HTR-8/SVneo (cell line): Measurements from ENCODE around the gene ISG20.
"Not testable (repeated sequence)": the region's sequence is repeated elsewhere in the genome, so short reads cannot be mapped to it uniquely, and the experiment has no call there.

Experiments used
- DNase-seq: peaks from one replicate; pipeline ENCODE4 v3.0.0; 2011; ENCODE audit warnings: low spot score, mixed read lengths; ENCODE audit not compliant: insufficient read length
- FAIRE-seq: peaks from 2 replicates; lab custom pipeline; 2011; peaks lifted over from hg19 to GRCh38; lab: Jason Lieb, UNC

The ISG20 gene

DNA sequence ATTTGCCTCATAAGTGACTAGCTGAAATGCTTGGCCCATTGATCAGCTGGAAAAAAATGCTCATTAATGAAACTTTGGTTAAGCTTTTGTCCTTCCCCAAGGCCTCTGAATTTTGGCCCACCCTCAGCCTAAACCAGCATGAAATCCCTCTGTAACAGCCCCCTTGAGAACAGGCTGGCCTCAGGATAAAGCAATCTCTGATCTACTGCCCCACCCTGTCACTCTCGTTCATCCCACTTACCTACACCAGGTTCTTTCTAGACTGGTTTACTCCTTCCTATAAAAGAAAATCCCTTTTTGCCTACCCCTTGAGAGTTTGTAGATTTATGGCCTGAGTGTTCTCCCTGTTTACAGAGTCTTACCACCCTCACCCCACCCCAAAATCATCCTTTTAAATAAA is 21.0 kb upstream of the ISG20 start:
- no peak for FAIRE-seq

GRCh38 chr15:88618686-88619085 is 20.1 kb upstream of the ISG20 start:
- FAIRE-seq = no peak

More for the DNA sequence above, 21.0 kb upstream of the ISG20 start:
- no peak for DNase-seq

GRCh38 chr15:88619796-88620195 is 19.0 kb upstream of the ISG20 start:
- no peak for FAIRE-seq
- DNase-seq = no peak

More at GRCh38 chr15:88618686-88619085, 20.1 kb upstream of the ISG20 start:
- DNase-seq = no peak

DNA sequence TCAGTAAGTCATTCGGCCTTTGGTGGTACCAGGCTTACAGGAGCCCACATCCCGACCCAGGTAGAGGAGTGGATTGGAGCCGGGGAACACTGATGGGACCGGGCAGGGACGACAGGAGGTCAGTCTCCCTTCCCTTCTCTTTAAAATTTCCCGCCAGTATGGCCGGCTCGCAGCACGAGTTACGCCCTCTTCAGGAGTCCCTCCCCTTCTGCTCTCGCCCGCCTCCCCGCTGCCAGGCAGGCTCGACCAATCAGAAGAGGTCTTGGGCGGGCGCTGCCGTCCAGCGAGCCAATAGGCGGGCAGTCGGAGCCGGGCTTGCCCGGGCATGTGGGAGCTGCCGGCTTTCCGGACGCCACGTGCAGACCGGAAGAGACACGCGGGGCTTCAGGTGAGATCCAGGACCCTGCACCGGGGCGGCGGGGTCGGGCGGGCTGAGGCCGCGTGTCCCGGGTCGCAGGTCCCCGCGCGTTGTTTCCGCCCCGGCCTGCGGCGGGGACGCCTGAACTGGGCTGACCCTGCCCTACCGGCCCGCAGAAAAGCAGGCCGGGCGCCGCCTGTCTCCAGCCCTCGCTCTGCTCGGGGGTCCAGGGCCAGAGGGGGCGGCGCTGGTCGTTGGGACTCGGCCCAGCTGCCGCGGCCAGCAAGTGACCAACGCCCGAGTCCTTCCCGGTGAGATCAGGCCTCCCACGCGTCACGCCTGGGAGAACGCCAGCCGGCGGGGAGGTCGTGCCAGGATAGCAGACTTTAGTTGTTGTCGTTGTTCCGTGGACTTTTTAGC is 17.6 kb upstream of the ISG20 start, which contains the start of gene AEN:
Gene AEN, plus strand, starts transcription at position 346 of the 778 bp plus-strand sequence. CDS start 4,870 bp downstream, outside the sequence.
- DNase-seq (peak; percentile 96), FAIRE-seq (no peak)

- peak; percentile 29 for DNase-seq
- no peak for FAIRE-seq
Observed at GRCh38 chr15:88621789-88622604, 16.8 kb upstream of the ISG20 start.

GRCh38 chr15:88622605-88622975 is 16.2 kb upstream of the ISG20 start:
- FAIRE-seq (no peak), DNase-seq (no peak)

- DNase-seq = peak; percentile 74
- no peak for FAIRE-seq
Observed at GRCh38 chr15:88623061-88623460, 15.8 kb upstream of the ISG20 start.

- no peak for DNase-seq
- FAIRE-seq = no peak
Observed at GRCh38 chr15:88623632-88624031, 15.2 kb upstream of the ISG20 start.

- no peak for FAIRE-seq
- peak; percentile 37 for DNase-seq
Observed at GRCh38 chr15:88624156-88624970, 14.5 kb upstream of the ISG20 start.

DNA sequence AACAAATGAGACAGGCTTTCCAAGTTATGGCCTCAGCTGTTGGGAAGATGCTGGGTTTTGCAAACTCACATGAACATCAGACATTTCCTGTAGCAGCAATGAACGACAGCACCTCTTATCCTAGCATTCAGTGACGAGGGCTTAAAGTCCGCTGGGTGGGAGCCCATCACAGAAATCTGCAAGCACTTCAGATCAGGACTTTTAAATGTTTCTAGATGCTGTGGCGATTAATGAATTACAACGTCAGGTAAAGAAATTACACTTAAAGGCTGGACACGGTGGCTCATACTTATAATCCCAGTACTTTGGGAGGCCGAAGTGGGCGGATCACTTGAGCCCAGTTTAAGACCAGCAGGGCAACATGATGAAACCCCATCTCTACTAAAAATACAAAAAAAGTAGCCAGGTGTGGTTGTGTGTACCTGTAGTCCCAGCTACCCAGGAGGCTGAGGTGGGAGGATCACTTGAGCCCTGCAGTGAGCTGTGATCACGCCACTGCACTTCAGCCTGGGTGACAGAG is 13.8 kb upstream of the ISG20 start:
- FAIRE-seq (no peak), DNase-seq (no peak)

GRCh38 chr15:88625943-88626741 is 12.7 kb upstream of the ISG20 start:
- no peak for DNase-seq
- FAIRE-seq = no peak

DNA sequence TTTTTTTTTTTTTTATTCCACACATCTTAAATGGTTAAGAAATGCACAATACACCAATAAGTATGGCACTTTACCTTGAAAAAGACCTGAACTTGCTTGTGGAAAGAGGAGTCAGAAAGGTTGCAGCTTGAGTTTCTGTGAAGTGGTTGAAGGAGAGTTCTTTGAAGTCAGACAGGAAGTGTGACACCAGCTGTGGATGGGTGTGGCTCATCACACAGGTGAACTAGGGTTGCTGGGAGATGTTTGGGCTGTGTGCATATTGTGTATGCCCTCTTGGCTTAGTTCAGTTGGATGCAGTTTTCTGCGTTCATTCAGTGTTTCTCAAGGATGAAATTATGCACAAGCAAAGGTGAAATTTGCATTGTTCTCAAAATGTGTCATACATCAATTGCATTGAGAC is 11.4 kb upstream of the ISG20 start:
- FAIRE-seq (no peak), DNase-seq (no peak)

DNA sequence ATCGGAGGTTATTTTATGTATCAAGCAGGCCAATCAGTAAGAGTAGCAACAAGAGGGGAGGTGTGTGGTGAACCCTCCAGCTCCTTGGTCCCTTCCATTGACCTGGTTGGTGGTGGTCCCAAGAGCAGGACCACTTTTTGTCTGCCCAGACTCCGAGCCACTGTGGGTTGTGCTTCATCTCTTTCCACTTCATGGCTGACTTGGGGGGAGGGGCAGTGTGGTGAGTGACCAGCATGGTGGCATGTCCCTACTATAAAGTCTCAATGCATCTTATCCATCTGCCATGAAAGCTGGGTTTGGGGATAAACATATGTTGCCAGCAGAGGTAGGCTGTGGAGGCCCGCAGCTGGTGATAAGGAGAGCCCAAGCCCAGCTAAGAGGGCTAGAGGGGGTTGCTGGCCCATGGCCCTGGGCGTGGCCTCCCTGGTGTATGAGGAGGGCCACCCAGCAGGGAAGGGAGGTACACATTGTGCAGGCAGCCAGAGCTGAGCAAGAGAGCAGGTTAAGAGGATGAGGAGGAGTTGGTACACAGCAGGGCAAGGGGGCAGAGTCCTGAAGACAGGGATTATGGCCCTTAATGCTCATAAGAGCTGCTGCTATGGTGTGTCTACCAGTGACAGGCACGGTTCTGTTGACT is 10.7 kb upstream of the ISG20 start:
- FAIRE-seq (no peak), DNase-seq (no peak)

GRCh38 chr15:88629071-88629470 is 9.7 kb upstream of the ISG20 start:
- DNase-seq = no peak
- no peak for FAIRE-seq

- DNase-seq (no peak), FAIRE-seq (no peak)
Observed at GRCh38 chr15:88630141-88630721, 8.6 kb upstream of the ISG20 start.

DNA sequence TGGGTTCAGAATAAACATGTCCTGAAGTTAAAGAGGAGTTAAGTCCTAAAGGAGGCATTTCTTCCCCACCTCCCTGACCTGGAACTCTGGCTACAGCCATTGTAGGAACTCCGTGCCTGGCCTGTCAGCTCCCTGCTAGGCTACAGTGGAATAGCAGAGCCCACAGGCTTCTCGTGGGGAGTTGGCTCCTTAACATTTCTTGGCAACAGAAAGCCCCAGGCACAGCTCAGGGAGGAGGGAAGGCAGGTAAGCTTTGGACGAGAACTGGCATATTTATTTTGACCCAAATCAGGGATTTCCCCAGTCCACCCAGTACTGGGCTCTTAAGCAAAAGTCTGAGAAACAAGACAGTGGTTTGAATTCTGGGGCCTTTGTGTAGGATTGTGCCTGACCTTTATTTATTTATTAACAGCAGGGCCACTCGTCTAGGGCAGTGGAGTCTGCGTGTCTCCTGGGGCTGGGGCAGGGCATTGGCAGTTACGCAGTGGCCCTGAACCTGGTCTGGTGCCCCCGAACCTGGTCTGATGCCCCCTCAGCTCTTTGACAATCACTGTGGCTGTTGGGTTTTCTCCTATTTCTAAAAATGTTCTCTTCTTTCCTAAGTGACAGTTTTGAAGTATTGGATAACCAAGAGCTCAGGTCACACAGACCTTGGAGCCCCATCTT is 7.9 kb upstream of the ISG20 start:
- DNase-seq = no peak
- FAIRE-seq = no peak

GRCh38 chr15:88631464-88632028 is 7.3 kb upstream of the ISG20 start:
- FAIRE-seq = no peak
- no peak for DNase-seq

GRCh38 chr15:88632797-88633196 is 6.0 kb upstream of the ISG20 start:
- DNase-seq, FAIRE-seq: not testable (repeated sequence)
